Measurements from ENCODE around the gene TBC1D5.

DNA sequence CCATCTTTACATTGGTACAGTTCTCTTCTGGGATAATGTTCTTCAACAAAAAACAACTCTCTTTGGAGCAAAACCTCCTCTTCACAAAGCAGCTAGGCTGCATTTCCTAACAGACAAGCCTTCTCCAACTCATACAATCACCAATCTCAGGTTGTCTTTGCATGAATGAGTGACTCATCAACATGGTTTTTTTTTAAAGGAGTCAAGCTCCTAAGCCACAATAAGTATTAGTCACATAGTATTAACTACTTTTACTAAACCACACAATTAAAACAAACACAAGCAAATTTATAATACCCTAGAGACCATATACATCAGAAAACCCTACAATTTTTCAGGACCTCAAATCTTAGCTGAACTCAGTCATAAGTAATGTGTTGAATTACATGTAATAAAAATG lies 137.4 kb downstream of the TBC1D5 start:
- TF ChIP-seq, protein P1, sequence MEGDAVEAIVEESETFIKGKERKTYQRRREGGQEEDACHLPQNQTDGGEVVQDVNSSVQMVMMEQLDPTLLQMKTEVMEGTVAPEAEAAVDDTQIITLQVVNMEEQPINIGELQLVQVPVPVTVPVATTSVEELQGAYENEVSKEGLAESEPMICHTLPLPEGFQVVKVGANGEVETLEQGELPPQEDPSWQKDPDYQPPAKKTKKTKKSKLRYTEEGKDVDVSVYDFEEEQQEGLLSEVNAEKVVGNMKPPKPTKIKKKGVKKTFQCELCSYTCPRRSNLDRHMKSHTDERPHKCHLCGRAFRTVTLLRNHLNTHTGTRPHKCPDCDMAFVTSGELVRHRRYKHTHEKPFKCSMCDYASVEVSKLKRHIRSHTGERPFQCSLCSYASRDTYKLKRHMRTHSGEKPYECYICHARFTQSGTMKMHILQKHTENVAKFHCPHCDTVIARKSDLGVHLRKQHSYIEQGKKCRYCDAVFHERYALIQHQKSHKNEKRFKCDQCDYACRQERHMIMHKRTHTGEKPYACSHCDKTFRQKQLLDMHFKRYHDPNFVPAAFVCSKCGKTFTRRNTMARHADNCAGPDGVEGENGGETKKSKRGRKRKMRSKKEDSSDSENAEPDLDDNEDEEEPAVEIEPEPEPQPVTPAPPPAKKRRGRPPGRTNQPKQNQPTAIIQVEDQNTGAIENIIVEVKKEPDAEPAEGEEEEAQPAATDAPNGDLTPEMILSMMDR (IDR thresholded peaks at IDR 0.05) = no peak
- no peak for TF ChIP-seq POLR2A (IDR thresholded peaks at IDR 0.05)
